Endothelial cell of umbilical vein (primary cell): Measurements from ENCODE around the gene TTBK1. TPM values are rescaled to one million over a fixed set of nuclear protein-coding genes. Genes with fewer than 3 reads are reported as not detected.

Source experiments
- BruUV-seq: library from RNA; stranded (reverse); fragments of 400-500 nt; replicated peaks from 2 replicates; lab custom pipeline; 2021; lab: Mats Ljungman, UMichigan
- CTCF ChIA-PET: fragments of 300-600, 350-600 bp; sonication (Branson Sonifier 250); formaldehyde crosslinking; loops from one replicate; lab custom pipeline; 2021; ENCODE audit warnings: antibody characterized with exemption, inconsistent platforms; lab: Charles Lee
- POLR2A ChIA-PET: fragments of 300-600, 350-600 bp; sonication (Branson Sonifier 250); formaldehyde crosslinking; loops from one replicate; lab custom pipeline; 2021; ENCODE audit warnings: antibody characterized with exemption, inconsistent platforms; lab: Charles Lee
- DNase-seq: peaks from one replicate; pipeline ENCODE4 v3.0.0-alpha.2; 2011; ENCODE audit warnings: low read depth, low spot score
- FAIRE-seq: peaks from 2 replicates; lab custom pipeline; 2011; peaks lifted over from hg19 to GRCh38; lab: Jason Lieb, UNC
- H2AFZ ChIP-seq: 2 replicates; pipeline ENCODE4 v1.6.0; 2012; ENCODE audit warnings: low read depth, low read length, control low read depth, inconsistent platforms
- H3K27ac ChIP-seq: 2 replicates; pipeline ENCODE4 v1.5.1; 2011; ENCODE audit warnings: low read depth, mild to moderate bottlenecking, control low read depth, low read length, moderate library complexity; ENCODE audit not compliant: insufficient read depth
- H3K27me3 ChIP-seq, 2 experiments: 2 replicates each; pipeline versions ENCODE4 v1.6.0 to v1.6.1; 2011; ENCODE audit warnings: low read length in 2 of 2, mixed read lengths in 1 of 2; ENCODE audit not compliant: control insufficient read depth in 2 of 2, insufficient read depth in 2 of 2
- H3K36me3 ChIP-seq, 2 experiments: 2 replicates in 1 of 2; 3 replicates in 1 of 2; pipeline ENCODE4 v1.5.1; 2011; ENCODE audit warnings: low read length in 2 of 2, mild to moderate bottlenecking in 1 of 2, moderate library complexity in 1 of 2; ENCODE audit not compliant: control insufficient read depth in 2 of 2, insufficient read depth in 2 of 2; ENCODE audit errors: extremely low read depth in 1 of 2
- H3K4me1 ChIP-seq: 3 replicates; pipeline ENCODE4 v1.5.1; 2011; ENCODE audit warnings: mild to moderate bottlenecking, low read length; ENCODE audit not compliant: control insufficient read depth, insufficient read depth; ENCODE audit errors: extremely low read depth
- H3K4me2 ChIP-seq: 2 replicates; pipeline ENCODE4 v1.6.1; 2011; ENCODE audit warnings: low read length, control low read depth, mixed read lengths; ENCODE audit not compliant: insufficient read depth
- H3K4me3 ChIP-seq, 3 experiments: fragments of 200-600 bp in 1 of 3; sonication (generic), shearing (Covaris generic) in 1 of 3; replicated peaks in 1 of 3; 2 replicates each; pipeline ENCODE4 v1.5.1; 2011 to 2016; ENCODE audit warnings: control low read depth in 3 of 3, low read length in 3 of 3, mild to moderate bottlenecking in 2 of 3, inconsistent platforms in 1 of 3, low read depth in 1 of 3, moderate library complexity in 1 of 3; ENCODE audit not compliant: insufficient read depth in 1 of 3
- H3K79me2 ChIP-seq: 2 replicates; pipeline ENCODE4 v1.6.0; 2012; ENCODE audit warnings: low read length, inconsistent platforms; ENCODE audit not compliant: control insufficient read depth, insufficient read depth
- H3K9ac ChIP-seq: replicated peaks from 2 replicates; pipeline ENCODE3; 2011; ENCODE audit warnings: low read length, control low read depth; ENCODE audit not compliant: insufficient read depth; ENCODE audit errors: extremely low read depth
- H3K9me1 ChIP-seq: replicated peaks from 3 replicates; pipeline ENCODE4 v1.6.0; 2011; ENCODE audit warnings: mild to moderate bottlenecking, low read length; ENCODE audit not compliant: control insufficient read depth, insufficient read depth; ENCODE audit errors: extremely low read depth
- H3K9me3 ChIP-seq: replicated peaks from 2 replicates; pipeline ENCODE4 v1.5.1; 2012; ENCODE audit warnings: low read length, inconsistent platforms; ENCODE audit not compliant: control insufficient read depth, insufficient read depth
- H4K20me1 ChIP-seq: replicated peaks from 2 replicates; pipeline ENCODE3; 2011; ENCODE audit warnings: mild to moderate bottlenecking, low read length; ENCODE audit not compliant: control insufficient read depth, insufficient read depth; ENCODE audit errors: extremely low read depth
- CTCF ChIP-seq, 2 donors: IDR thresholded peaks; 1 replicate in 1 of 2; 2 replicates in 1 of 2; pipeline ENCODE4 v1.5.1; 2011; ENCODE audit warnings: low read length in 2 of 2, mild to moderate bottlenecking in 2 of 2, moderate library complexity in 2 of 2, control low read depth in 1 of 2, inconsistent platforms in 1 of 2, low read depth in 1 of 2; ENCODE audit not compliant: insufficient read depth in 1 of 2; ENCODE audit errors: extremely low read depth in 1 of 2
- EZH2 ChIP-seq: IDR thresholded peaks from 2 replicates; pipeline ENCODE4 v1.6.1; 2012; ENCODE audit warnings: borderline replicate concordance, low read depth, mild to moderate bottlenecking, moderate library complexity, low read length, inconsistent platforms; ENCODE audit not compliant: severe bottlenecking
- FOS ChIP-seq: IDR thresholded peaks from 2 replicates; pipeline ENCODE4 v1.6.1; 2011; ENCODE audit warnings: mild to moderate bottlenecking, low read length, moderate library complexity, borderline replicate concordance; ENCODE audit not compliant: insufficient read depth
- GATA2 ChIP-seq: IDR thresholded peaks from 2 replicates; pipeline ENCODE4 v1.7.0; 2011; ENCODE audit warnings: low read depth, mild to moderate bottlenecking, moderate library complexity, mixed read lengths, low read length; ENCODE audit not compliant: insufficient read length, insufficient read depth
- JUN ChIP-seq: IDR thresholded peaks from 2 replicates; pipeline ENCODE4 v1.6.1; 2011; ENCODE audit warnings: borderline replicate concordance, low read depth; ENCODE audit not compliant: insufficient read length, insufficient read depth
- MAX ChIP-seq: IDR thresholded peaks from 2 replicates; pipeline ENCODE4 v1.6.1; 2011; ENCODE audit not compliant: insufficient read depth, insufficient read length
- MYC ChIP-seq: IDR thresholded peaks from one replicate; pipeline ENCODE4 v1.6.1; 2011; ENCODE audit warnings: mild to moderate bottlenecking, low read depth, low read length
- POLR2A ChIP-seq: IDR thresholded peaks from 2 replicates; pipeline ENCODE4 v1.6.1; 2012; ENCODE audit warnings: low read depth, mild to moderate bottlenecking, control low read depth, low read length
- POLR2AphosphoS5 ChIP-seq: IDR thresholded peaks from 2 replicates; pipeline ENCODE4 v1.6.1; 2012; ENCODE audit warnings: low read depth, mild to moderate bottlenecking, control low read depth, low read length, moderate library complexity; ENCODE audit not compliant: insufficient read depth
- dilution Hi-C: fragments of 300-500 bp; cut with MboI; formaldehyde crosslinking; loops from one replicate; pipeline ENCODE4 v1.15.0; 2019; ENCODE audit warnings: low sequenced_read_pairs; ENCODE audit not compliant: extremely low pct_ligation_motif_present
- intact Hi-C: fragments of 100-400 bp; cut with micrococcal nuclease; formaldehyde crosslinking; loops from one replicate; pipeline ENCODE4 v1.10.0; 2022
- polyA plus RNA-seq, 4 experiments: library from polyadenylated mRNA; depleted of rRNA in 3 of 4; stranded (reverse) in 3 of 4; unstranded in 1 of 4; fragments of >200 nt; gene quantifications; 2 replicates each; pipeline versions ENCODE4 v1.2.1 to v1.2.3, GENCODE V29; 2011 to 2012; ENCODE audit warnings: missing spikeins in 1 of 4
- total RNA-seq: library from RNA; stranded (reverse); gene quantifications from 2 replicates; pipeline ENCODE4 v1.2.3, GENCODE V29; 2021

Gene TTBK1
- total and polyA plus RNA-seq, 2 donors (not counting 3 experiments of a cell fraction or from before 2014, with no cell fraction given): 0.06 TPM; not detected in 1

GRCh38 chr6:43193929-43194328 lies 49.4 kb upstream of the TTBK1 start:
- no peak for FAIRE-seq
- ChIA-PET CTCF (no interaction called here), POLR2A (no interaction called here)
- DNase-seq: no peak
- Histone ChIP-seq H3K4me2 (no peak overlapping the region), H3K9me1 (no peaks in the 10 kb centered on the region), H4K20me1 (no peaks in the 10 kb centered on the region), H2AFZ (no peak overlapping the region), H3K27ac (no peak overlapping the region), H3K4me1 (no peaks in the 10 kb centered on the region), H3K9me3 (no peaks in the 10 kb centered on the region), H3K36me3 (peaks cover 2 to 15% of the 10 kb centered on the region in 2 experiments), H3K4me3 (no peak overlapping the region), H3K9ac (no peak overlapping the region), H3K27me3 (no peaks in the 10 kb centered on the region), H3K79me2 (no peaks in the 10 kb centered on the region)
- no TSS peak for BruUV-seq
- TF ChIP-seq GATA2 (no peak), POLR2A (no peak), POLR2AphosphoS5 (no peak), MYC (no peak), JUN (no peak), MAX (no peak), CTCF (IDR thresholded peaks at IDR 0.05; ENCODE audit: extremely low read depth in 1 of 2, insufficient read depth in 1 of 2, low read depth in 1 of 2, low read length in 2 of 2) (no peak), EZH2 (no peak), FOS (no peak)
- dilution Hi-C loops (no loop called here), intact Hi-C loops (no loop called here)
